ENCODE measurements around the gene SMIM30.
"Not testable (repeated sequence)": the region's sequence is repeated elsewhere in the genome, so short reads cannot be mapped to it uniquely, and the experiment has no call there.

The SMIM30 gene

GRCh38 chr7:113118074-113118959 lies at the start of gene SMIM30:
Gene SMIM30, minus strand, starts transcription at chr7:113118554. Its CDS starts 976 bp downstream, at chr7:113117578.
- Mint-ChIP-seq H3K27me3 (ENCODE audit: low read depth) (no peaks in the 10 kb centered on the region), H3K9me3 (no peaks in the 10 kb centered on the region), H3K36me3 (ENCODE audit: low read depth) (peaks cover 11% of the 10 kb centered on the region), H3K4me3 (peak within 1 kb of the TSS; percentile 95), H3K4me1 (ENCODE audit: low read depth) (peaks cover 37% of the 10 kb centered on the region), H3K27ac (peak within 1 kb of the TSS; percentile 97)
- peak; percentile 85 for DNase-seq (ENCODE audit: low spot score)

GRCh38 chr7:113166176-113166575 lies 47.8 kb upstream of the SMIM30 start:
- not testable (repeated sequence) for H3K36me3 Mint-ChIP-seq (ENCODE audit: low read depth); H3K27ac Mint-ChIP-seq; H3K4me3 Mint-ChIP-seq; H3K27me3 Mint-ChIP-seq (ENCODE audit: low read depth); H3K4me1 Mint-ChIP-seq (ENCODE audit: low read depth); DNase-seq (ENCODE audit: low spot score); H3K9me3 Mint-ChIP-seq

GRCh38 chr7:113161050-113161449 lies 42.7 kb upstream of the SMIM30 start:
- H3K27me3 Mint-ChIP-seq (ENCODE audit: low read depth), result peaks cover 7% of the 10 kb centered on the region
- H3K36me3 Mint-ChIP-seq (ENCODE audit: low read depth), result no peaks in the 10 kb centered on the region
- H3K9me3 Mint-ChIP-seq, result no peaks in the 10 kb centered on the region
- H3K4me3 Mint-ChIP-seq, result no peak overlapping the region
- no peak overlapping the region for H3K27ac Mint-ChIP-seq
- H3K4me1 Mint-ChIP-seq (ENCODE audit: low read depth), result no peaks in the 10 kb centered on the region
- DNase-seq (ENCODE audit: low spot score), result no peak

- no peaks in the 10 kb centered on the region for H3K9me3 Mint-ChIP-seq
- DNase-seq (ENCODE audit: low spot score), result no peak
- H3K4me1 Mint-ChIP-seq (ENCODE audit: low read depth), result no peaks in the 10 kb centered on the region
- H3K27me3 Mint-ChIP-seq (ENCODE audit: low read depth), result peaks cover 10% of the 10 kb centered on the region
- H3K27ac Mint-ChIP-seq, result no peak overlapping the region
- no peak overlapping the region for H3K4me3 Mint-ChIP-seq
- H3K36me3 Mint-ChIP-seq (ENCODE audit: low read depth), result no peaks in the 10 kb centered on the region
These were observed 41.5 kb upstream of the SMIM30 start for GRCh38 chr7:113159746-113160339.

- no peak for DNase-seq (ENCODE audit: low spot score)
- Mint-ChIP-seq H3K36me3 (ENCODE audit: low read depth) (no peaks in the 10 kb centered on the region), H3K9me3 (no peaks in the 10 kb centered on the region), H3K27ac (no peak overlapping the region), H3K27me3 (ENCODE audit: low read depth) (peaks cover 11% of the 10 kb centered on the region), H3K4me1 (ENCODE audit: low read depth) (no peaks in the 10 kb centered on the region), H3K4me3 (no peak overlapping the region)
These were observed 40.4 kb upstream of the SMIM30 start for GRCh38 chr7:113158756-113159155.

GRCh38 chr7:113154117-113154516 lies 35.8 kb upstream of the SMIM30 start:
- Mint-ChIP-seq H3K36me3 (ENCODE audit: low read depth) (no peaks in the 10 kb centered on the region), H3K27ac (no peak overlapping the region), H3K9me3 (no peaks in the 10 kb centered on the region), H3K4me3 (no peak overlapping the region), H3K4me1 (ENCODE audit: low read depth) (no peaks in the 10 kb centered on the region), H3K27me3 (ENCODE audit: low read depth) (peaks cover 17% of the 10 kb centered on the region)
- DNase-seq (ENCODE audit: low spot score), result no peak

GRCh38 chr7:113144817-113145216 lies 26.5 kb upstream of the SMIM30 start:
- Mint-ChIP-seq H3K27ac (no peak overlapping the region), H3K36me3 (ENCODE audit: low read depth) (no peaks in the 10 kb centered on the region), H3K9me3 (no peaks in the 10 kb centered on the region), H3K4me1 (ENCODE audit: low read depth) (peaks cover 4% of the 10 kb centered on the region), H3K27me3 (ENCODE audit: low read depth) (peaks cover 18% of the 10 kb centered on the region), H3K4me3 (no peak overlapping the region)
- no peak for DNase-seq (ENCODE audit: low spot score)

- no peak for DNase-seq (ENCODE audit: low spot score)
- Mint-ChIP-seq H3K4me3 (no peak overlapping the region), H3K4me1 (ENCODE audit: low read depth) (peaks cover 7% of the 10 kb centered on the region)
These were observed 25.3 kb upstream of the SMIM30 start for GRCh38 chr7:113143486-113144257.

GRCh38 chr7:113142385-113143119 lies 24.2 kb upstream of the SMIM30 start:
- Mint-ChIP-seq H3K27ac (no peak overlapping the region), H3K4me1 (ENCODE audit: low read depth) (peaks cover 7% of the 10 kb centered on the region), H3K4me3 (no peak overlapping the region), H3K27me3 (ENCODE audit: low read depth) (peaks cover 8% of the 10 kb centered on the region), H3K36me3 (ENCODE audit: low read depth) (no peaks in the 10 kb centered on the region), H3K9me3 (no peaks in the 10 kb centered on the region)
- DNase-seq (ENCODE audit: low spot score), result no peak

More at GRCh38 chr7:113143486-113144257, 25.3 kb upstream of the SMIM30 start:
- Mint-ChIP-seq H3K27ac (no peak overlapping the region), H3K36me3 (ENCODE audit: low read depth) (no peaks in the 10 kb centered on the region), H3K9me3 (no peaks in the 10 kb centered on the region), H3K27me3 (ENCODE audit: low read depth) (peaks cover 12% of the 10 kb centered on the region)

- no peaks in the 10 kb centered on the region for H3K9me3 Mint-ChIP-seq
- H3K27me3 Mint-ChIP-seq (ENCODE audit: low read depth), result peaks cover 8% of the 10 kb centered on the region
- H3K27ac Mint-ChIP-seq, result no peak overlapping the region
- H3K36me3 Mint-ChIP-seq (ENCODE audit: low read depth), result no peaks in the 10 kb centered on the region
- peaks cover 7% of the 10 kb centered on the region for H3K4me1 Mint-ChIP-seq (ENCODE audit: low read depth)
- DNase-seq (ENCODE audit: low spot score), result no peak
- H3K4me3 Mint-ChIP-seq, result no peak overlapping the region
These were observed 23.4 kb upstream of the SMIM30 start for GRCh38 chr7:113141803-113142202.

- Mint-ChIP-seq H3K9me3 (no peaks in the 10 kb centered on the region), H3K36me3 (ENCODE audit: low read depth) (no peaks in the 10 kb centered on the region), H3K4me3 (no peak overlapping the region), H3K27me3 (ENCODE audit: low read depth) (peaks cover 8% of the 10 kb centered on the region), H3K27ac (no peak overlapping the region), H3K4me1 (ENCODE audit: low read depth) (peaks cover 7% of the 10 kb centered on the region)
- DNase-seq (ENCODE audit: low spot score), result no peak
These were observed 22.6 kb upstream of the SMIM30 start for GRCh38 chr7:113140956-113141355.

- no peaks in the 10 kb centered on the region for H3K9me3 Mint-ChIP-seq
- DNase-seq (ENCODE audit: low spot score), result no peak
- H3K4me1 Mint-ChIP-seq (ENCODE audit: low read depth), result peaks cover 8% of the 10 kb centered on the region
- no peaks in the 10 kb centered on the region for H3K27me3 Mint-ChIP-seq (ENCODE audit: low read depth)
- no peak overlapping the region for H3K4me3 Mint-ChIP-seq
- no peaks in the 10 kb centered on the region for H3K36me3 Mint-ChIP-seq (ENCODE audit: low read depth)
- H3K27ac Mint-ChIP-seq, result no peak overlapping the region
These were observed 18.9 kb upstream of the SMIM30 start for GRCh38 chr7:113137241-113137640.

GRCh38 chr7:113134025-113134424 lies 15.7 kb upstream of the SMIM30 start:
- Mint-ChIP-seq H3K4me3 (no peak overlapping the region), H3K9me3 (no peaks in the 10 kb centered on the region), H3K4me1 (ENCODE audit: low read depth) (peaks cover 4% of the 10 kb centered on the region), H3K27ac (no peak overlapping the region), H3K36me3 (ENCODE audit: low read depth) (no peaks in the 10 kb centered on the region), H3K27me3 (ENCODE audit: low read depth) (no peaks in the 10 kb centered on the region)
- no peak for DNase-seq (ENCODE audit: low spot score)
